ENCODE measurements around the gene TRIM10. TPM values are rescaled to one million over a fixed set of nuclear protein-coding genes. Genes with fewer than 3 reads are reported as not detected.

The TRIM10 gene
- total RNA-seq, 2 donors from 2014 or later = not detected

DNA sequence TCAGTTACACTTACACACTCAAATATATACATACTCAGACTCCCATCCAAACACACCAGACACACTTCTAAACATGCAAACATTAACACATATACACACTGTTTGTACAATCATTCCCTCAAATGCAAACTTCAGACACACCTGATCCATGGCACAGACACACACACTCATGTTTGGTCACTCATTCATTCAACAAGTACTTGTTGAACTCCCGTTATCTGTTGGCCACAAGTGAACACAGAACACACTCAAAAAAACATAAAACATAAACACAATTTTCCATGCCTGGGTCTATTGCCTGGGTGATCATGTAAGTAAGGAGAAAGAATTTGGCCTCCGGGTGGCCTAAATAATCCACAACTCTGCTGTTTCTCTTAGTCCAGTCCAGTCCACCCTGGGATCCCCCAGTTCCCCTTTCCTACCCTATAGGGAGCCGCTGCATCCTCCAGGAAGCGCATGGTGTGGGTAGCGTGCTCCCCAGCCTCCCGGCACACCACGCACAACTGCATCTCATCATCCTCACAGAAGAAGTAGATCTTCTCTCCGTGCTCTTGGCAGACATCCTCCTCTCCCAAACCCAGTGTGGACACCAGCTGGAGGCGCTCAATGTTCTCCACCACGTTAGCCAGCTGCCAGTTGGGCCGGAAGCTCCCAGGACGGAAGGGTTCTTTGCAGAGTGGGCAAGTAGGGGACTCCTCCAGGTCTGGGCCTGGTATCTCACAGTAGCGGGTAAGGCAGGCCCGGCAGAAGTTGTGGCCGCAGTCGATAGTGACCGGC is 815 bp downstream of the TRIM10 start:
- Histone ChIP-seq H3K4me1 (ENCODE audit: control insufficient read depth in 1 of 2, low read depth in 2 of 2) (no peaks in the 10 kb centered on the region), H3K4me3 (no peak overlapping the region), H3K9me3 (no peaks in the 10 kb centered on the region), H3K27ac (no peak overlapping the region), H3K27me3 (replicated peaks; ENCODE audit: insufficient read depth) (no peaks in the 10 kb centered on the region), H3K36me3 (no peaks in the 10 kb centered on the region)
- DNase-seq (ENCODE audit: low spot score) = no peak
- TF ChIP-seq, protein P1, sequence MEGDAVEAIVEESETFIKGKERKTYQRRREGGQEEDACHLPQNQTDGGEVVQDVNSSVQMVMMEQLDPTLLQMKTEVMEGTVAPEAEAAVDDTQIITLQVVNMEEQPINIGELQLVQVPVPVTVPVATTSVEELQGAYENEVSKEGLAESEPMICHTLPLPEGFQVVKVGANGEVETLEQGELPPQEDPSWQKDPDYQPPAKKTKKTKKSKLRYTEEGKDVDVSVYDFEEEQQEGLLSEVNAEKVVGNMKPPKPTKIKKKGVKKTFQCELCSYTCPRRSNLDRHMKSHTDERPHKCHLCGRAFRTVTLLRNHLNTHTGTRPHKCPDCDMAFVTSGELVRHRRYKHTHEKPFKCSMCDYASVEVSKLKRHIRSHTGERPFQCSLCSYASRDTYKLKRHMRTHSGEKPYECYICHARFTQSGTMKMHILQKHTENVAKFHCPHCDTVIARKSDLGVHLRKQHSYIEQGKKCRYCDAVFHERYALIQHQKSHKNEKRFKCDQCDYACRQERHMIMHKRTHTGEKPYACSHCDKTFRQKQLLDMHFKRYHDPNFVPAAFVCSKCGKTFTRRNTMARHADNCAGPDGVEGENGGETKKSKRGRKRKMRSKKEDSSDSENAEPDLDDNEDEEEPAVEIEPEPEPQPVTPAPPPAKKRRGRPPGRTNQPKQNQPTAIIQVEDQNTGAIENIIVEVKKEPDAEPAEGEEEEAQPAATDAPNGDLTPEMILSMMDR (IDR thresholded peaks at IDR 0.05) = no peak
- ATAC-seq (ENCODE audit: insufficient number of reproducible peaks, low FRiP score, low read depth) = no peak

DNA sequence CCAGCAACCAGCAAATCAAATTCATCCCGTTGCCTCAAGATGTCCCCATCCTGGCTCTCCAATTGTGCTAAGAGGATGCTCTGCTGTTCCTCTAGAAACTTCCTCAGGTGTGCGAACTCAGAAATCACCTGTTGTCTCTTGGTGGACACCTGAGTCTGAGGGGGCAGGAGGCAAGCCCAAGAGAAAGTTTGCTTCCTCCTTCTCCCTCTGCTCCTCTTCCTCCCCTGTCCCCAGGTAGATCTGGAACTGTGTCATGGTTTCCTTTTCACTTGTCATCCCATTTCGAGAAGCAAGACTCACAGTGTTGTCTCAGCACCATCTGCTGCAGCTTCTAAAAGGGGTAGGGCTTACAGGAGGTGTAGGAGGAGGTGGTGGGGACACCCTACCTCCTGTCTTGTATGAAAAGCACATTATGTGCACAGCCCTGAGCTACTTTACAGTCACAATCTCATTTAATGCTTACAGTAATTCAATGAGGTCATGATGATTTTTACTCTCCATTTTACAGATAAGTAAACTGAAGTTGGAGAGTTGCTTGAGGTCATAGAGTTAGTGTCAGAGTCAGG is 2.5 kb downstream of the TRIM10 start:
- no peak overlapping the region for H3K4me3 ChIP-seq
- no peaks in the 10 kb centered on the region for H3K4me1 ChIP-seq (ENCODE audit: control insufficient read depth in 1 of 2, low read depth in 2 of 2)
- no peaks in the 10 kb centered on the region for H3K27me3 ChIP-seq (replicated peaks; ENCODE audit: insufficient read depth)
- ATAC-seq (ENCODE audit: insufficient number of reproducible peaks, low FRiP score, low read depth) (no peak), DNase-seq (ENCODE audit: low spot score) (no peak)
- TF ChIP-seq, protein P1 (IDR thresholded peaks at IDR 0.05) = no peak
- H3K9me3 ChIP-seq = no peaks in the 10 kb centered on the region
- no peaks in the 10 kb centered on the region for H3K36me3 ChIP-seq
- H3K27ac ChIP-seq = no peak overlapping the region

DNA sequence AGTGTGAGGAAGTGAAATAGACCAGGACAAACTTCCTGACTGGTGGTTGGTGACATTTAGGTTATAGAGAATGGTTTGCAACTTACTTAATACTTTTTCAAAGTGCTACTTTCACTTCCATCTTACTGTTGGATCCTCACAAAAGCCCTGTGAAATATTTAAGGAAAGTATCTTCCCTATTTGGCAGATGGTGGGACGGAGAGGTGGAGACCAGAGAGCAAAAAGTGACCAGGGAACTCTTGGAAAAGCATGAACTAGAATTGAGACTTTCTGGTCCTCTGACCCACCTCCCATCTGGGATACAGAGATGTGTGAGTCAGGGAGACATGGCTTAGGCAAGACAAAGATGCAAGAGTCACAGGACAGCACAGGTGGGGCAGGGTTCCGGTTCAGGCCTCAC is 3.0 kb downstream of the TRIM10 start:
- H3K4me1 ChIP-seq (ENCODE audit: control insufficient read depth in 1 of 2, low read depth in 2 of 2) = no peaks in the 10 kb centered on the region
- no peak overlapping the region for H3K27ac ChIP-seq
- no peaks in the 10 kb centered on the region for H3K9me3 ChIP-seq
- H3K27me3 ChIP-seq (replicated peaks; ENCODE audit: insufficient read depth) = no peaks in the 10 kb centered on the region
- H3K36me3 ChIP-seq = no peaks in the 10 kb centered on the region
- ATAC-seq (ENCODE audit: insufficient number of reproducible peaks, low FRiP score, low read depth) (no peak), DNase-seq (ENCODE audit: low spot score) (no peak)
- no peak overlapping the region for H3K4me3 ChIP-seq
- TF ChIP-seq, protein P1 (IDR thresholded peaks at IDR 0.05) = no peak

DNA sequence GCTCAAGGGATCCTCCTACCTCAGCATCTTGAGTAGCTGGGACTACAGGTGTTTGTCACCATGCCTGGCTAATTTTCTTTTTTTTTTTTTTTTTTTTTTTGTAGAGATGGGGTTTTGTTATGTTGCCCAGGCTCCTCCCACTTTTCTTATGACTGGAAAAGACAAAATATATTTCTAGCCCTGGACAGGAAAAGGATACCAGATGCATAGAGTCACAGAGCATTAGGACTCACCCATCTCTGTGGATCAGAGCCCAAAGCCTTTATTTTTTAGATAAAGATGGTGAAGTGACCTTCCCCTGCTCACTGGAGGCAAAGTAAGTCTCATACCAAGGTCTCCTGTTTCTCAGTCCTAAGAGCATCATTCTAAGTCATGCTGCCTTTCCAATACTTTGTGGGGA is 3.4 kb downstream of the TRIM10 start:
- ATAC-seq (ENCODE audit: insufficient number of reproducible peaks, low FRiP score, low read depth) = no peak
- TF ChIP-seq, protein P1 (IDR thresholded peaks at IDR 0.05) = no peak

DNA sequence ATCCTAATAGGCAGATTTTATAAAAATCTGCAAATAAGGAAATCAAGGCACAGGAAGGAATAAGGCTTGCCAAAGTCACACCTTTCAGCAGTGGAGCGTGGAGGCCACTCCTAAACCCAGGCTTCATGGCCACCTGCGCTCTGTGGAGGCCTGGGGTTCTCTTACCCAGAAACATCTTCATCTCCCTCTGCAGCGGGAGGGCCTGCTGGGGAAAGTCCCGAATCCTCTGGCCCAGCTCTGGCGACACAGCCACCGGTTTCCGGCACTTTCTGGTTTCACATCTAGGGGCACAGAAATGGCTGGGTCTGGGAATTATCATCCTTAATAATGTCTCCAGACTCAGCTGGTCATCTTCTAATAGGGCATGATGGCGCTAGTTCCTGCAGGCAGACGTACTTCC is 4.2 kb downstream of the TRIM10 start:
- H3K4me1 ChIP-seq (ENCODE audit: control insufficient read depth in 1 of 2, low read depth in 2 of 2) = no peaks in the 10 kb centered on the region
- no peak overlapping the region for H3K27ac ChIP-seq
- TF ChIP-seq, protein P1 (IDR thresholded peaks at IDR 0.05) = no peak
- no peaks in the 10 kb centered on the region for H3K27me3 ChIP-seq (replicated peaks; ENCODE audit: insufficient read depth)
- H3K4me3 ChIP-seq = no peak overlapping the region
- ATAC-seq (ENCODE audit: insufficient number of reproducible peaks, low FRiP score, low read depth) = no peak
- no peaks in the 10 kb centered on the region for H3K36me3 ChIP-seq
- no peak for DNase-seq (ENCODE audit: low spot score)
- H3K9me3 ChIP-seq = no peaks in the 10 kb centered on the region

More for the DNA sequence above, 3.4 kb downstream of the TRIM10 start:
- Histone ChIP-seq H3K27me3 (replicated peaks; ENCODE audit: insufficient read depth) (no peaks in the 10 kb centered on the region), H3K36me3 (no peaks in the 10 kb centered on the region), H3K9me3 (no peaks in the 10 kb centered on the region), H3K4me3 (no peak overlapping the region), H3K27ac (no peak overlapping the region), H3K4me1 (ENCODE audit: control insufficient read depth in 1 of 2, low read depth in 2 of 2) (no peaks in the 10 kb centered on the region)
- DNase-seq (ENCODE audit: low spot score) = no peak
